CD4-positive, alpha-beta T cell treated with Interleukin-2 at 100 ng/mL for 4 hours (primary cell): ENCODE data around the gene CCDC86.
"Not testable (repeated sequence)": the region's sequence is repeated elsewhere in the genome, so short reads cannot be mapped to it uniquely, and the experiment has no call there.

ENCODE experiments used
- DNase-seq: peaks from one replicate; pipeline ENCODE4 v3.0.0-alpha.2; 2020; ENCODE audit warnings: low spot score

The CCDC86 gene, protein sequence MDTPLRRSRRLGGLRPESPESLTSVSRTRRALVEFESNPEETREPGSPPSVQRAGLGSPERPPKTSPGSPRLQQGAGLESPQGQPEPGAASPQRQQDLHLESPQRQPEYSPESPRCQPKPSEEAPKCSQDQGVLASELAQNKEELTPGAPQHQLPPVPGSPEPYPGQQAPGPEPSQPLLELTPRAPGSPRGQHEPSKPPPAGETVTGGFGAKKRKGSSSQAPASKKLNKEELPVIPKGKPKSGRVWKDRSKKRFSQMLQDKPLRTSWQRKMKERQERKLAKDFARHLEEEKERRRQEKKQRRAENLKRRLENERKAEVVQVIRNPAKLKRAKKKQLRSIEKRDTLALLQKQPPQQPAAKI

DNA sequence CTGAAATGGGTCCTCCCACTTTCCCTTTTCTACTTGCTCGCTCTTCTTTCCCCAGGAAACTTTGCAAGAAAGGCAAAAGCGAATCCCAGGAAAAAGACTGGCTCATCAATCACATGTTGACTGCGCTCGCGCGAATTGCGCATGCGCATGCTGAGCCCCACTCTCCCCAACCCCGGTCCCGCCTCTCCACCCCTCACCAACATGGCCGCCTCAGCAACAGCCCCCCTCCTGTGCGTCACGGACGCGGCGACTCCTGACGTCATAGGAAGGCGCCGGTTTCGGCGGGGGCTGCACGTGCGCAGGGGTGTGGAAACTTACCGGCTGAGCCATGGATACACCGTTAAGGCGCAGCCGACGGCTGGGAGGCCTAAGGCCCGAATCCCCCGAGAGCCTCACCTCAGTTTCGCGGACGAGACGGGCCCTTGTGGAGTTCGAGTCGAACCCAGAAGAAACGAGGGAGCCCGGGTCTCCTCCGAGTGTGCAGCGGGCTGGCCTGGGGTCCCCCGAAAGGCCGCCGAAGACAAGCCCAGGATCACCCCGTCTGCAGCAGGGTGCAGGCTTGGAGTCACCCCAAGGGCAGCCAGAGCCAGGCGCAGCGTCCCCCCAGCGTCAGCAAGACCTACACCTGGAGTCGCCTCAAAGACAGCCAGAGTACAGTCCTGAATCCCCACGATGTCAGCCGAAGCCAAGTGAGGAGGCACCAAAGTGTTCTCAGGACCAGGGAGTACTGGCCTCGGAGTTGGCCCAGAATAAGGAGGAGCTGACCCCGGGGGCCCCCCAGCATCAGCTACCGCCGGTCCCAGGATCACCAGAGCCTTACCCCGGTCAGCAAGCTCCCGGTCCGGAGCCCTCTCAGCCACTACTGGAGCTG is at the start of gene CCDC86:
Gene CCDC86 (plus strand): TSS at position 317 of the 871 bp plus-strand sequence. CDS start 12 bp downstream, at position 329.
- DNase-seq, result peak; percentile 97

DNA sequence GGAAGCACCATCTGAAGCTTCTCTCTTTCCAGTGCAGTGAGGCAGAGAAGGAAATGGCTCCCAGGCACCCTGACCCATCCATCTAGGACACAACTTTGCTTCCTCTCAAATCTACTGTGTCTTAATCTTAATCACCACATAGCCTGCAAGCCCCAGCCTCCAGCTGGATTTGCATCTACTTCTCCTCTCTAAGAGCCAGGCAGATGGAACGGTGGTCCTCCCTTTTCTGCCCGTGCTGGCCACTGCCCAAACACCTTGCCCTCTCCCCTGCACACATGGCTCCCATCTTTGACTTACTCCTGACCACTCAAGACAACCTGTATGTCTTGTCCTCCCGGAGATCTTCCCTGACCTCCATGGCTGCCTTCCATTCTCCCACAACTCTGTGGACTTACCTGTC is 49.4 kb upstream of the CCDC86 start:
- DNase-seq, result no peak

DNA sequence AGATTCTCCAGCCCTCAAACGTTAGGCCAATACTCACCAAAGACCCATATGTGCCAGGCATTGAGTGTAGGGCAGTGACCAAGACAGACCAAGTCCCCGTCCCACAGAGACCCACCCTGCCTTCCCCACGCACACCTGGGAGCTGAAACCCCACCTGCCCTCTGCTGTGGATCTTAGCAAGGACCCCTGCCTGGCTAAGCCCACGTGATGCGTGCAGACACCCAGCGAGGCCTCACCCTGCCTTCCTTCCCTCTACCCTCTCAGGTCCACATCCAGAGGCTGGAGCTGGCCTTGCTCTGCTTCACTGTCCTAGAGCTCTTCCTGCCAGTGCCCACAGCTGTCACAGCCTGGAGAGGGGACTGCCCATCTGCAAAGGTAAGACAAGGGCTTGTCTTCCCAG is 46.6 kb upstream of the CCDC86 start:
- no peak for DNase-seq

DNA sequence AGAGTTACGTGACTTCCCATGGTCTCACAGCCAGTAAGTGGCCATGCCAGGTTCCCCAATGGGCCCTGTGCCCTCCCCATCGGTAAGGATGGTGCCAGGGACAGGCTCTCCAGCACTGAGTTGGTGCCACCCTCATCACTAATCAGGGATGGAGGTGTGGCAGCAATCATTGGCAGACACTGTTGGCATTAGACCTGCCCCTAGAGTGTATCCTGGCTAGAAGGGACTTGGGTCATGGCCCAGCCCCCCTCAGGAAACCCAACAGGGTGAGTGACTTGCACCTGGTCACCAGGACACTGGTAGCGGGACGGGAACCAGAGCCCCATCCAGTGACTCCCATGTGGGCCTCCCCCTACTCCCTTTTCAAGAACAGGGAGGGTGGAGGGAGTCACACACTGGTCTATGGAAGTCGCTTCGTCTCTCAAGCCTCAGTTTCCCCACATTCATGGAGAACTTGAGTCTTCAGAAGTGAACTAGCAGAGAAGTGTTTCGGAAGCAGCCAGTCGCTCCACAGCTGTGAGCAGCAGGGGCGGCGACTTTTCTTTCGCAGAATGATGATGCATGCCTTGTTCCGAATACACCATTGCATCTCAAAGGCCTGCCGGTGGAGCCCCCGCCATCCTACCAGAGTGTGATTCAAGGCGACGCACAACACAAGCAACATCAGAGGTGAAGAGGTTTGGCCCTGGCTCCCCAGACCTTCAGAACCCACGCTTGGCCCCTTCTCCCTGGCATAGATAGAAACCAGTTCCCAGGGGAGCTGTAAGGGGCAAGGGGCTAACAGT is 43.9 kb upstream of the CCDC86 start:
- no peak for DNase-seq

DNA sequence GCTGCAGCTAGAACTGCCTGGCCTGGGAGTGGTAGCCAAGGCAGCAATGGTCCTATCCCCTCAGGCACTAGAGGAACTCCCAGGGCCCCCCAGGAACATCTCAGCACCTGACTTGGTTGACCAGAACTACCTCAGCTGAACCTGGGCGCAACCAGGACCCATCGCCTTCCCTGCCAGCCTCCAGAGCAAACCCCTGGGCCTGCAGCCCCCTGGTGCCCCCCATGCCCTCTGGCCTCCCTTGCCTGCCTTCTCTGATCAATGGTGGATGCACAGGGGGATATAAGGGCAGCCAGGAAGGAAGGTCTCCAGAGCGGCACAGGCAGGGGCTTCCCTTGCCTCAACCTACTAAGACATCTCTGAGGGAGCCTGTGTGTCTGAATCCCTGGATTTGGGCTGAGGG is 43.3 kb upstream of the CCDC86 start:
- DNase-seq, result no peak

DNA sequence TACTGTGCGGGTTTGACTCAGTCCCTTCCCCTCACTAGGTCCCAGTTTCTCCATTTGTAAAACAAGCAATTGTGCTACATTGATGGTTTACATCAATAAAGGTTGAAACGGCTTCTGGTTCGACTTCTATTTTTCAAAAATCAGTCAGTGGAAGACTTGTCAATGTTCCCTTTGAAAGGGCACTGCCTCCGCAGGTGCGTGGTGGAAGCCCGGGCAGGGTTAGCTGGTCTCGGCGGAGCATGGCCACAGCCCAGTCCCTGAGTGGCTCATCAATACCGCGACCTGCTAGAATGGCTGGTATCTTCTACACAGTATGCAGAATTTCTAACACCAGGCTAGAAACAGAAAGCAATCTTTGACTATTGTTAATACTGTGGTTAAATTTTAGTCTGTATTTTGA is 40.7 kb upstream of the CCDC86 start:
- DNase-seq, result no peak

DNA sequence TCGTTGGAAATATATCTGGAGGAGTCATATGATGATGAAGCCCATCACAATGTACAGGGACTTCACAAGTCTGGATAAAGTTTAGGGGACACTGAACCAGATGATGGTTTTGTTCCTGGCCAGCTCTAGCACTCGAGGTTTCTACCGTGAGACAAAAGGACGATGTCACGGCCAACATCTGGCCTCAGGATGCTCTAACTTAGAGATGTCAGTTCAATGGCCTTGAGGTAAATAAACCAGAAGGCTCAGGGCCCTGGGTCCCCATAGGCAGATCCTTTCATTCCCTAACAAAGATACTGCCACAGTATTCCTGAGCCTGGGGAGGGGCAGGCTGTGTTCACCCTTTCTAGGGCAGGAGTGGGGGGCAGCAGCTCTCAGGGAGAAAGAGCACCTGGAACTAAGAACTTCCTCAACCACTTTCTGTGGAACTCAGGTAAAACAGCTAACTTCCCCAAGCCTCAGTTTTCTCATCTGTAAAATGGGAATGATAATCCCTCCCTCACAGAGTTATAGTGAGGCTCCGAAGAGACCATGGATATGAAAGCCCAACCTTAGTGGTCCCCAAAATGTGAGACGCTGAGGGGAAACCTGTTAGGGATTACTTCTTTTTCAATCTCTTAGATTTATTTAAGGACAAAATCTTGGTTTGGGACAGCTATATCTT is 38.5 kb upstream of the CCDC86 start:
- no peak for DNase-seq

DNA sequence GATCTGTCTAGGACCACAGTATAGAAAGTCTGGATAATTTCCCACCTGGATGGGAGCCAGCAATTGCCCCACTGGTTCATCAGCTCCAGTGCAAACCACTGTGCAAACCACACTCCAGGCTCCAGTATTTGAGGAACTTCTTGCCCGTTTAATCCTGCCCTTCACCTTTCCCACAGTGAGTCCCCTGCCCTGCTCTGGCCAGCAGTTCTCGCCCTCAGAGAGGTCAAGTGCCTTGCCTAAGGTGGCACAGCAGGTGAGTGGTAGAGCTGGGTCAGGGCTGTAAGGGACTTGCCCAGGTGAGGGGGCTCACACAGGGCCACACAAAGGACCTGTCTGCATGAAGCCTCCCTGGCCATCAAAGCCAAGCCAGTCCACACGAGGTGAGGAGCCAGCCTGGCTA is 32.7 kb upstream of the CCDC86 start:
- no peak for DNase-seq

DNA sequence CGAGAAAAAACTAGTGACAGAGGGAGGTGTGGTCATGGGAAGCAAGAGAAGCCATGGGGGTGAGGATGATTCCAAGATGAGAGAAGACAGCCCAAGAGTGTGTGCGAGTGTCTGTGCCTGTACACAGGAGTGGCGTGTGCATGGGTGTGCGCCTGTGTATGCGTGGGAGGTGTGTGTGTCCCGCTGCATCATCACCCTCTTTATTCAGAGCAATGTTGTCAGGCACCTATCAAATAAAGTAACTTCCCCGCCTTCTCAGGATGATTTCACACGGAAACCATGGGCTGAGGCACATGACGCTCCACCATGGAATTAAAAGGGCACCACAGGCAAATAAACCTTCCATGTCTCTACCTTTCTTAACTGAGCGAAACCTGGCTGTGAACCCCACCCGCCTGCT is 32.2 kb upstream of the CCDC86 start:
- no peak for DNase-seq

DNA sequence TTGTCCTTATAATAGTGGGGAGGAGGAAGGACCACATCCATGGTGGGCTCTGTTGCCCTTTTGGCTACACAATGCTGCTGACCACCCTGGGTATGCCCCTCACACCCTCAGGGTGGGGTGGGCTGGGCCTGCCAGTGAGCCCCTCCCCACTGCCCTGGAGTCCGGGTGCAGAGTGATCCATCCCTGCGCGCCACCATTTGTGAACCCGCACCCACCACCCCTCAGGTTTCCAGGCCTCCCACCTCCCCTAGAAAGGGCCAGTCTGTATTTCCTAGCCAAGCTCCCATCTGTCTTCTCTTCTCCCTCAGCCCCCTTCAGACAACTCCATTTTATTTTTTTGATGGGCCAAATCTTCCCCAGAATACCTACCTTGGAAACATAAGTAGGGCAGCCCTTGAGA is 31.8 kb upstream of the CCDC86 start:
- no peak for DNase-seq

DNA sequence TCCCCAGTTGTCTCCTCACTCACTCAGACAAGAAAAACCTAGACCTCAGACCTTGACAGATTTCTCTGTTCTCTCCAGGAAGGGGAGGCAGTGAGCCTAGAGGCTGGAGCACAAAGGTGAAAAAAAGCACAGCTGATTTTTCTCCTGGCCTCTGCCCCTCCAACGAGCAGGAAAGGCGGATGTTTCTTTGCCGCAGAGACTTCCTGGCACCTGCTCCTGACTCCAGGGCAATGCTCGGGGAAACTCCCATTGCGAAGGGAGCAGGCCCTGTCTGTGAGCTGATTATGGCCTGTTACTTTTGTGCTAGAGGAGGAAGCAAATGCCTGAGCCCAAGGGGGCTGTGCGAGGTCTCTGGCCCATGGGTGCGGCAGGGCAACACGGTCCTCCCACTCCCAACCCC is 31.3 kb upstream of the CCDC86 start:
- DNase-seq, result no peak

DNA sequence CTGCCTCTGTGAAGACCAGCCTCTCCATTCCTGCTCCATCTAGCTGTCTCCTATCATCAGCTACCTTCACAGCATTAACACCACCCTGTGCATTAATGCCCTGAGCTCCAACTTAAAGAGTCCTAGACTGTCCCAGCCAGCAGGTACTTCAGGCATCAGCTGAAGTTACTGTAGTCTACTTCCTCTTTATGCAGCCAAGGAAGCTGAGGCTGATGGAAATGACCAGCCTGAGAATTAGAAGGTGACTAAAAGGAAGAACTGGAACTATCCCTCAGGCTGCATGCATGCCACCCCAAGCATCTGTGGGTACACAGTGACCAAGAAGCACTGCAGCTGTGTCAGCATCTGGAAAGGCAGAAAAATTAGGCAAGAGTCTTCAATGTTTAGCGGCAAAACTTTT is 28.6 kb upstream of the CCDC86 start:
- DNase-seq, result no peak

DNA sequence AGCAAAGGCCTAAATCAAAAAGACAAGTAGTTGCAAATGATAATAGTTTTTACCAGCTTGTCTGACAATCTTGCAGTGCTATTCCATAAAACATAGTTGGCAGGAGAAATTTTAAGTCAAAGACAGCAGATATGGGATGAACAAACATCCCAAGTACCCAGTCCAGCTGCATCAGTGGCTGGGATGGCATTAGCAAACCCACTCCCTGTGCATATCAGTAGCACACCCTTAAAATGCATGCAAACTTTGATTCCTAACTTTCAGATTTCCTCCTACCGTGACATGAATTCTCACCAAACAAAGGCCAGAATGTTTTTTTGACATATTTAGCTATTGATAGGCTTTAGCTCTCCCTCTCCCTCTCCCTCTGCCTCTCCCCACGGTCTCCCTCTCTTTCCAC is 27.8 kb upstream of the CCDC86 start:
- DNase-seq, result no peak

DNA sequence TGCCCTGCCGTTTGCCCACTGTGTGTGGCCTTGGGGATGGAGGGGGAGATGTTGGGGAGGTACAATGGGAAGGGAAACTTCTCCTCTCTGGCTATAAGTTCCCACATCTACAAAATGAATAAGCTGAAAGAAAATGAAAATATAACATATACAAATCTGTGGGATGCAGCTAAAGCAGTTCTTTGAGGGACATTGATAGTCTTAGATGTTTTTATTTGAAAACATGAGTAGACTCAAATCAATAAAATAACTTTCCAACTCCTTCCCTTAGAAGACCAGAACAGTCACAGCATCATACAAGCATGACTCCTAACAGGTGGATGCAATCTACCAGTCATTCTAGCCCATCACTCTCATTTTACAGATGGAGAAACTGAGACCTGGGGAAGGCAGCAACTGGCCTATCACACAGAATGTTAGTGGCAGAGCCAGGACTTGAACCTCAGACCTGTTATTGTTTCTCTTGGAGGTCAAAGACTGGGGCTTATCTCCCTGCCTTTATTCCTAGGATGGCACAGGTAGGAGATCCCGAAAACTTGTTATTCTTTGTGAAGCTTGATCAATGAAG is 25.2 kb upstream of the CCDC86 start:
- no peak for DNase-seq

DNA sequence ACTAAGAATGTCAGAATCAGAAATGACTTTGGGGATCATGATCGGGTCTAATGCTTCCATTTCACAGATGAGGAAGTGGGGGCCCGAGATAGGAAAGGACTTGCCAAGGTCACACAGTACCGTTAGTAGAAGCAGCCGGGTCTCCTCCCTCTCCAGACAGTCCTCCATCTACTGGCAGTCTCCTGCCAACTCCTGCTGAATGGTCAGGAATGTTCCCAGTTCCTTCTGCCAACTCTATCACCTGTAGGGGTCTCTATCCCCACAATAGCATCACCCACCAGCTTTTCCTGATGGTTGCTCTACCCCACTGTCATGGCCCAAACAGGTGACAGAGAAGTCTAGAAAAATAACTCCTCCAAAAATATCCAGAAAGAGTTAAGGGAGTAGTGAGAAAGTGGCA is 23.9 kb upstream of the CCDC86 start:
- DNase-seq, result no peak

DNA sequence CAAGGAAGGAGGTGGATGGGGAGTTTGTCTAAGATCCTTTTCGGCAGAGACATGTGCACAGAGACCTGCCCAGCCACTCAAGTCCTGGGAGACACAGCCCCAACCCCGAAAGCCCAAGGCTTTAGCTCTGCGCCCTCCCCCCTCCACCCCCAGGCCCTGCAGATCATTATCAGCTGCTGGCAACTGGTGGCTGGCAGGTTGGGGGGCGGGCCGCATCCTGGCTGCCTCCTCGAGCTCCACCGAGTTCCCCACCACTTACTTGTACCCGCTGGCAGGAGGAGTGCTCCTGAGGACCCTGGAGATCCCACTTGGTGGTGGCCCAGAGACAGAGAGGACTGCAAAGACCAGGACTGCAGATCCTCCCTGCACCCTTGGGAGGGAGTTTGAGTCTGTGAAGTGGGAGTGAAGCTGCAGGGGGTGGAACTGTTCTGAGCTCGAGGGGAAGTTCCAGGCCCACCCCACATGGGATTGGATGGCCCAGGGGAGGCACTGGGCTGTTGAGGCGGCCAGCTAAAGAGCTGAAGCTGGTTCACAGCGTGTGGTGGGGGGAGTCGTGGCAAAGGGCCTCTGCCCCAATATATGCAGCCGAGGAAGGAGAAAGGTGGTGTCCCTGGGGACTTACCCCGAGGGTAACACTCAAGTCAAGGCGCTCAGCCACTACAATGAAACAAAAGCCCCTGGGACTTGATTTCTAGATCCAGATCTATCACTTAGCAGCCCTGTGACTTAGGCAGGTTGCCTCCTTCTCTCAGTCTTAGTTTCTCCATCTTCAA is 19.9 kb upstream of the CCDC86 start:
- no peak for DNase-seq

DNA sequence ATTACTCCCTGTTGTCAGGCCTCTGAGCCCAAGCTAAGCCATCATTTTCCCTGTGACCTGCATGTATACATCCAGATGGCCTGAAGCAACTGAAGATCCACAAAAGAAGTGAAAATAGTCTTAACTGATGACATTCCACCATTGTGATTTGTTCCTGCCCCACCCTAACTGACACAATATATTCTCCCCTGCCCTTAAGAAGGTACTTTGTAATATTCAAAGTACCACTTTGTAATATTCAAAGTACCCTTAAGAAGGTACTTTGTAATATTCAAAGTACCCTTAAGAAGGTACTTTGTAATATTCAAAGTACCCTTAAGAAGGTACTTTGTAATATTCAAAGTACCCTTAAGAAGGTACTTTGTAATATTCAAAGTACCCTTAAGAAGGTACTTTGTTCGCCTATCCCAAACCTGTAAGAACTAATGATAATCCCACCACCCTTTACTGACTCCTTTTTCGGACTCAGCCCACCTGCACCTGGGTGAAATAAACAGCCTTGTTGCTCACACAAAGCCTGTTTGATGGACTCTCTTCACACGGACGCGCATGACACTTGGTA is 18.1 kb upstream of the CCDC86 start:
- not testable (repeated sequence) for DNase-seq

DNA sequence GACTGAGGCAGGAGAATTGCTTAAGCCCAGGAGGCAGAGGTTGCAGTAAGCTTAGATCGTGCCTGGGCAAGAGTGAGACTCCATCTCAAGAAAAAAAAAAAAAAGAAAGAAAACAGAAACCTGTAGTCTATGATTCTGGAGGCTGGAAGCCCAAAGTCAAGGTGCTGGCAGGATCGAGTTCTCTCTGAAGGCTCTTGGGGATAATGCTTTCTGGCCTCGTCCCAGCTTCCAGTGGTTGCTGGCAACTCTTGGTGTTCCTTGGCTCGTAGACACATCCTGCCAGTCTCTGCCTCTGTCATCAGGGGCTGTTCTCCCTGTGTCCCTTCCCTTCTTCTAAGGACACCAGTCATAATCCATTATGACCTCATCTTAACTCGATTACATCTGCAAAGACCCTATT is 16.8 kb upstream of the CCDC86 start:
- DNase-seq, result no peak

DNA sequence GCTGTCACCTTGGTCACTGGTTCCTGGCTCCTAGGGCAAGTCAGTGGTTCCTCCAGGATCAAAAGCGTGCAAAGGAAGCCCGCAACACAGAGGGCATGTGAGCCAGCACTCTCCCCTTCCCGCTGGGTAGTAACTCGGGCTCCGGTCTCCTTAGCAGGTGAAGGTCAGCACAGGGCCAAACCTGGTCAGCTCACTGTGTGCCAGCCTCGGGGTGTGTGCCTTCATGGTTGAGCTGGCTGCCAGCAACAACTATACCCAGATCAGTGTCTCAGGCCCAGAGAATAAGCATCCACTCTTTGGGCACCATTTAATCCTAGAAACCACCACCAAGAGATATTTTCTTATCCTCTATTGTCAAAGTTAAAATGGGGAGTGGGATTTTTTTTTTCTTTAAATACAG is 16.1 kb upstream of the CCDC86 start:
- DNase-seq, result no peak

DNA sequence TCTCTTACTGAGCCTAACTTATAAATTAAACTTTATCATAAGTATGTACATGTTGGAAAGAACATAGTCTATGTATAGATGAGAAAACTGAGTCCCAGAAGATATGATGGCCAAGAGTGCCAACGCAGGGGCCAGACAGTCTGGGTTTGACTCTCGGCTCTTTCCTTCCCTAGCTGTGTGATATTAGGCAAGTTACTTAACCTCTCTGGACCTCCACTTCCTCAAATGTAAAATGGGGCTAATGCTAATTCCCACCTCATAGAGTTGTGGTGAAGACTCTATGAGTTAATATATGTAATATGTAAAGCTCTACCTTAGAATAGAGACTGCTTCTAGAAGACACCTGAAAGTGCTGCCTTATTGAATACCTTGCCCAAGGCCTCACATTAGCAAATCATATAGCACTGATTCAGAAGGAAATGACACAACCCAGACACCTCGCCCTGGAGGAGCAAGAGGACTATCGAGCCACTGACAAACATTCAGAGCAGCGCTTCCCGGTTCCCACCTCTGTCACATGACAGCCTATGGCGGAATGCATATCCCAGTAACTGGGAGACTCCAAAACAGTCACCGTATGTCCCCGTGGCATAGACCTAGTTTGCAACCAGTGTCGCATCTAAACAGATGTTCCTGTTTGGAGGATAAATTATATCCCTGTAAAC is 11.3 kb upstream of the CCDC86 start:
- no peak for DNase-seq
